ENCODE data around the gene OPRL1.
"Not testable (repeated sequence)": the region's sequence is repeated elsewhere in the genome, so short reads cannot be mapped to it uniquely, and the experiment has no call there.

Gene OPRL1

DNA sequence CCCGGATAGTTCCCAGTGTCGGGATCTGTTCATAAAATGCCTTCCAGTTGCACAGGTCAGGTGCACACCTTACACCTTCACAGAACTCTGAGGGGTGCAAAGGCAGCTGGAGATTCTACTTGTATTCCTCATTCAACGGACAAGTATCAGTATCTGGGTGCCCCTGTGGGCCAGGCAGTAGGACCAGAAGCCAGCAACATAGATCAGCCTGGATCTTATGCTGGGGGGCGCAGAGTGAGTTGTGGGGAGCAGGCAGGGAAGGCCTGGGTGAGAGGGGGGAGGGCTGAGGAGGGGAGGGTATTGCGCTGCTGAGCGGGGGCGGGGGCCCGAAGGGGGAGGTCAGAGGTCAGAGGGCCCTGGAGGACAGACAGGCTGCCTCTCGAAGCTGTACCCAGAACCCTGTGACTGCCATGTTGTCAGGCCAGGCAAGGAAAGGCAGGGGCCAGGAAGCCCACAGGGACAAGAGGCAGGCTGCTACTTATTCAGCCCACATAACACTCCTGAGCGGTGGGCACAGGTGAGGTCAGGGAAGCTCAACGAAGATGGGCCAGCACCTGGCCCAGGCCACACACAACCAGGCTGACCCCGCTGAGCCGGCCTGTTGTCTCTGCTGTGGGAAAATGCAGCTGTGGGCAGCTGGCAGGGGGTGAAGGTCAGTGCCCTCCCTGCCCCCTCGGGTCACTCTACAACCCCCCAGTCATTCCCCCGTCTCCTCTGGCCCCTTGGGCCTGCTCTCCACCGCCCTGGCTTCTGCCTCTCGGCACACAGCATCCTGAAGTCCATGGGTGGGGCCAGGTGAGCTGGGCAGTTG, 1.1 kb downstream of the OPRL1 start:
- Mint-ChIP-seq H3K27ac (no peak overlapping the region), H3K9me3 (ENCODE audit: low read depth) (no peaks in the 10 kb centered on the region), H3K4me3 (peak overlapping the region; percentile 76), H3K27me3 (no peaks in the 10 kb centered on the region), H3K36me3 (no peaks in the 10 kb centered on the region), H3K4me1 (ENCODE audit: low read depth) (peaks cover 35% of the 10 kb centered on the region)

DNA sequence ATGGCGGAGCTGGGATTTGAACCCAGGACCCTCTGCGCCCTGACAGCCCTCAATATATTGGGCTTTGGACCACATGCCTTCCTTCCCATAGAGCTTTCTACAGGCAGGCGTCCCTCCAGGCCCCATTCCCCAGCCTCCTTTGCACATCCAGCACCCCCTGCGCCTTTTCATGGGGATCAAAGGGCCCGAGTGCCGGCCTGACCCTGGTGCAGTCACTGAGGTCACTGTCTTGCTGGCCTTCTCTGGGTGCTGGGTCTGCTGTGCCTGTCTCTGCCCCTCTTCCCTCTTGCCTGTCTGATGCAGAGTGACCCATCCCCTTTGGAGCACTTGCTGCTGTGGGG, 1.7 kb downstream of the OPRL1 start:
- H3K9me3 Mint-ChIP-seq (ENCODE audit: low read depth) = no peaks in the 10 kb centered on the region
- peak overlapping the region; percentile 63 for H3K4me3 Mint-ChIP-seq
- H3K27ac Mint-ChIP-seq = no peak overlapping the region
- H3K36me3 Mint-ChIP-seq = no peaks in the 10 kb centered on the region
- H3K27me3 Mint-ChIP-seq = no peaks in the 10 kb centered on the region
- H3K4me1 Mint-ChIP-seq (ENCODE audit: low read depth) = peaks cover 35% of the 10 kb centered on the region

DNA sequence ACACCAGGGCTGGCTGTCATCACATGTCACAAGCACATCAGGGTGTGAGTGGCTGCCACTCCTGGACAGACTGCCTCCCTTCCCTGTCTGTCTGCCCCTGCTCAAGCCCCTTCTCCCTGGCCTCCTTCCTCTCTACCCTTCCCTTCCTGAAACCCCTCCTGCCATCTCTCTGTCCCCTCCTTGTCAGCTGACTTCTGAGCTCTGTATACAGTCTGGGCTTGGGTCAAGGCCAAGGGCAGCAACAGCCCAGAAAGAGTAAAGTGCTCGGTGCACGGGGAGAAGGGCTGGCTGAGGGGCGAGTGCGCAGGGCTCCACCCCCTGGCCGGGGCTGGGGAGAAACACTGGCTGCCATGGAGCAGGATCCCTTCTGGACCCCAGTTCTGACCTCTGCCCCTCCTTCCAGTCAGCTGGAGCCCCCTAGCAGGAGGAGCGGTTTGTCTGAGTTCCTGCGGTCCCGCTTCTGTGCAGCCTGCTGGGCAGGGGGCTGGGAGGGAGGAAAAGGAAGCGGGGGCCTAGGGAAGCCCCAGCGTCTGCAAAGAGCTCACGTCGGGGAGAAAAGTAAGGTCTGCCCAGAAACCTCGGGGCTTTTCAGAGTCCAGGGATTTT, 2.3 kb downstream of the OPRL1 start:
- H3K4me1 Mint-ChIP-seq (ENCODE audit: low read depth) = peaks cover 34% of the 10 kb centered on the region
- no peaks in the 10 kb centered on the region for H3K27me3 Mint-ChIP-seq
- no peaks in the 10 kb centered on the region for H3K36me3 Mint-ChIP-seq
- H3K9me3 Mint-ChIP-seq (ENCODE audit: low read depth) = no peaks in the 10 kb centered on the region
- peak overlapping the region; percentile 68 for H3K4me3 Mint-ChIP-seq
- H3K27ac Mint-ChIP-seq = no peak overlapping the region

DNA sequence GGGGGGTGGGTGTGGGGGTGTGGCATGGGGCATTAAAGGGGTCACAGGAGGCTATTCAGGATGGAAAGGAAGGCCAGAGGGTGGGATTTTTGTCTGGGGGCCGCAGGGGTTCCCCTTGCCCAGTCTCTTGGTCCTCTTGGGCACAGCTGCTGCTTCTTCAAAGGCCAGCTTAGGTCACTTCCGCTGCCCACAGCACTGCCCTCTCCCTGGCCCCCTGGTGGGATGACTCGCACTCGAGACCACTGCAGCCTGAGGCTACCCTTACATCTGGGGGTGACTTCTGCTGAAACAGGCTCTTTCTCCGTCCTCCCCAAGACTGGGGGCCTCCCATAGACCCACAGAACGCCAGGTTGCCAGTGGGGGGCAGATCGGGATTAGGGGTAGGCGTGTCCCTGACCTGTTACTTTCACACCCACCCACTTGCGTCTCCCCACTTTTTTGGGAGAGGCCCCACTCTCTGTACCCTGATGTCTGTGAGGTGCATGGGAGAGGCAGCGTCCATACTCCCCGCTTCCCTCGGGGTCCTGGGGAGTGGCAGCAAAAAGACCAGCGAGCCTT, 3.0 kb downstream of the OPRL1 start:
- no peaks in the 10 kb centered on the region for H3K36me3 Mint-ChIP-seq
- H3K4me3 Mint-ChIP-seq = peak overlapping the region; percentile 78
- H3K27me3 Mint-ChIP-seq = no peaks in the 10 kb centered on the region
- no peaks in the 10 kb centered on the region for H3K9me3 Mint-ChIP-seq (ENCODE audit: low read depth)
- H3K4me1 Mint-ChIP-seq (ENCODE audit: low read depth) = peaks cover 30% of the 10 kb centered on the region
- no peak overlapping the region for H3K27ac Mint-ChIP-seq

DNA sequence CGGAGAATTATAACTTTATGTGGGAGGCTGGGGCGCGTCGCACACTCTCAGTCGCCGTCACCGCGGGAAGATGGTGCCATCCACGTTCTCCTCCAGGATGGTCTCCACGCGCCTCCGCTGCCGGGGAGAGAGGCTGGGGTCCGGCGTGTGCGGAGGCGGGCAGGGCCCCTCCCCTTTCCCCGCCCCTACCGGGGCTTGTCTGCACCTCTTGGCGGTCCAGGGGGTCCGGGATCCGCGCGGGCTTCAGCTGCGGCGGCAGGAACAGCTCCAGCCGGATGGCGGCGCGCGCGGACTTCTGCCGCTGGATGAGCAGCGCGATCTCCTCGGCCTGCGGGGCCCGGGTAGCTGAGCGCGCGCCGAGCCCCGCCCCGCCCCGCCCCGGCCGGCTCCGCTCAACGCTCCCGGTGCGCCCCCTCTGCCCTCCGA, 3.5 kb downstream of the OPRL1 start:
- Mint-ChIP-seq H3K4me1 (ENCODE audit: low read depth) (peaks cover 29% of the 10 kb centered on the region), H3K9me3 (ENCODE audit: low read depth) (no peaks in the 10 kb centered on the region), H3K36me3 (no peaks in the 10 kb centered on the region), H3K27ac (no peak overlapping the region), H3K4me3 (peak overlapping the region; percentile 78), H3K27me3 (no peaks in the 10 kb centered on the region)

DNA sequence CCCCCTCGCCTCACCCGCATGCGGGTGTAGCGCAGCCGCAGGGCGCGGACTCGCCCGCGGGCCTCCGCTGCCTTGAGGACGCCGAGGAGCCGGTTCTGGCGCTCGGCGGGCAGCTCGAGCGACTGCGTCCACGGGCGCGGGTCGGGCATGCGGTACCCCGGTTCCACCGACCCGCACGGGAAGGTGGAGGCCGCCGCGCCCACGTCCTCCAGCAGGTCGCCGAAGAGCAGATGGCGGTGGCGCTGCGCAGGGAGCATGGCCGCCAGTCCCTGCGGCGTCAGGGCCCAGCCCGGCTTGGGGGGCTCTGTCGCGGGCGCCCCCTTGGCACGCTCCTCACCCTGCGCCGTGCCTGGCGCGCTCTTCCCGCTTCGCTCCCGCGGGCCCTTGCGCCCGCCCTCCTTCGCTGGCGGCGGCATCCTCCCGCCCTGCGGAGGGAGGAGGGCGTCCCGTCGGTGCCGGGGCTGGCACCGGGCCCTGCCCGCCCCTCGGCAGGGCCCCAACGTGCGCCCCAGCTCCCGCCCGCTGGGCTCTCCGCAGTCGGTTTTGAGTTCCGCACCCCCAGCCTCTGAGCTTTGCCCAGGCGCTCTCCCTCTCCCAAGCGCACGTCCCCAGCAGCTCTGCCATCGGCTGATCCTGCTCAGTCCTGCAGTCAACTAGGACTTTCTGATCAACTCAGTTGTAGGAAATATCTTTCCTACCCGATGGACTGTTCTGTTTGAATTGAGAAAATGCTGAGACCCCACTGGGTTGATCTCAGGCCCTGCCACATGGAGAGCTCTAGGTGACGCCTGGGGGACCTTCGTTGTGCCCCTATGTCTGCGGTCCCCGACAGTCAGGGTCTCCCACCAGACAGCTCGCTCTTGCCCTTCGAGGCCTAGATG, 4.2 kb downstream of the OPRL1 start, which contains the start of gene LKAAEAR1:
LKAAEAR1 (minus strand) TSS at position 595 of the 881 bp plus-strand sequence; CDS start at position 416, 179 bp downstream.
- peak within 1 kb of the TSS; percentile 70 for H3K27ac Mint-ChIP-seq
- H3K27me3 Mint-ChIP-seq = no peaks in the 10 kb centered on the region
- no peaks in the 10 kb centered on the region for H3K9me3 Mint-ChIP-seq (ENCODE audit: low read depth)
- H3K4me3 Mint-ChIP-seq = peak within 1 kb of the TSS; percentile 91
- H3K36me3 Mint-ChIP-seq = no peaks in the 10 kb centered on the region
- H3K4me1 Mint-ChIP-seq (ENCODE audit: low read depth) = peaks cover 25% of the 10 kb centered on the region

DNA sequence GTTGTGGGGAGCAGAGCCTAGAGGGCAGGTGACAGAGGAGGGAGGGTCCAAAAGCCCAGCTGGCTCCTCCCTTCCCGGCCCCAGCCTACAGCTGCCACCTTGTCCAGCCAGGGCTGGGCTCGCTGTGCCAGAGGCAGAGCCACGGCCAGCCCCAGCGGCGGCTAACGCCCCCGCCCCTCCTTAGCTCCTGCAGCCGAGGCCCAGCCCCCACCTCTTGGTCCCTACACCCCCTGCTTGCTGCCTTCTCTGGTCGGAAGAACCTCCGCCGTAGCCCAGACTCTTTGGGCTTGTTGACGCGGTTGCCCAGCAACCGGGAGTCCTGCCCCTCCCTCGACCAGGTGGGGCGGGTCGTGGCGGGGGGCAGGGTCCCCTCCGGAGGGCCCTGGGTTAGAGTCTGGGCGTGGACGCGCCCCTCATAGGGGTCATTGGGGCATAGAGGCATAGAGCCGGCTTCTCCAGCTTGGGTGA, 4.8 kb downstream of the OPRL1 start:
- Mint-ChIP-seq H3K4me3 (peak overlapping the region; percentile 91), H3K9me3 (ENCODE audit: low read depth) (no peaks in the 10 kb centered on the region), H3K4me1 (ENCODE audit: low read depth) (peaks cover 23% of the 10 kb centered on the region), H3K27ac (no peak overlapping the region), H3K36me3 (no peaks in the 10 kb centered on the region), H3K27me3 (no peaks in the 10 kb centered on the region)

DNA sequence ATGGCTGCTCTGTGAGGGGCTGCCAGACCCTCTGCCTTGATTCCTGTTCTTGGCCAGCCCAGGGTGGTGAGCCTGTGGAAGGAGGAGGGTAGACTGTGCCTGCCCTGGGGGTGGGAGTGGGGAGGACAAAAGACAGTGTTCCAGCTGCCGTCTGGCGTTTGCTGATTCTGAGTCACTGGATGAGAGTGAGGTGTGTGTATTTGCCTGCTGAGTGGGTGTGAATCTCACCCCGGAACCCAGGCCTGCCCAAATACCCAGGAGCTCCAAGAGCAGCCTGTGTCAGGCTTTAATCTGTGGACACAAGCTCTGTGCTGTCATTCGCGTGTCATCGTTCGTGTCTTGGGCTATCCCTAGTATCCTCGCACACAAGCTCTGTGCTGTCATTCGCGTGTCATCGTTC, 6.9 kb downstream of the OPRL1 start:
- Mint-ChIP-seq H3K9me3 (ENCODE audit: low read depth) (no peaks in the 10 kb centered on the region), H3K27me3 (no peaks in the 10 kb centered on the region), H3K27ac (no peak overlapping the region), H3K4me3 (no peak overlapping the region), H3K4me1 (ENCODE audit: low read depth) (peaks cover 17% of the 10 kb centered on the region), H3K36me3 (no peaks in the 10 kb centered on the region)

DNA sequence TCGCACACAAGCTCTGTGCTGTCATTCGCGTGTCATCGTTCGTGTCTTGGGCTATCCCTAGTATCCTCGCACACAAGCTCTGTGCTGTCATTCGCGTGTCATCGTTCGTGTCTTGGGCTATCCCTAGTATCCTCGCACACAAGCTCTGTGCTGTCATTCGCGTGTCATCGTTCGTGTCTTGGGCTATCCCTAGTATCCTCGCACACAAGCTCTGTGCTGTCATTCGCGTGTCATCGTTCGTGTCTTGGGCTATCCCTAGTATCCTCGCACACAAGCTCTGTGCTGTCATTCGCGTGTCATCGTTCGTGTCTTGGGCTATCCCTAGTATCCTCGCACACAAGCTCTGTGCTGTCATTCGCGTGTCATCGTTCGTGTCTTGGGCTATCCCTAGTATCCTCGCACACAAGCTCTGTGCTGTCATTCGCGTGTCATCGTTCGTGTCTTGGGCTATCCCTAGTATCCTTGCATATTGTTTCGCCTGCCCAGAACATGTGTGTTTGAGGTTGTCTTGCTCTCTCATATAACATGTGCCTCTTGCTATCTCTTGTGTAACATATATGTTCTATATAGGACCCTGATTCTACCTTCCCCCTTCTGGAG, 7.4 kb downstream of the OPRL1 start:
- H3K27me3 Mint-ChIP-seq; H3K27ac Mint-ChIP-seq; H3K4me3 Mint-ChIP-seq; H3K9me3 Mint-ChIP-seq (ENCODE audit: low read depth); H3K36me3 Mint-ChIP-seq: not testable (repeated sequence)
- peaks cover 14% of the 10 kb centered on the region for H3K4me1 Mint-ChIP-seq (ENCODE audit: low read depth)

DNA sequence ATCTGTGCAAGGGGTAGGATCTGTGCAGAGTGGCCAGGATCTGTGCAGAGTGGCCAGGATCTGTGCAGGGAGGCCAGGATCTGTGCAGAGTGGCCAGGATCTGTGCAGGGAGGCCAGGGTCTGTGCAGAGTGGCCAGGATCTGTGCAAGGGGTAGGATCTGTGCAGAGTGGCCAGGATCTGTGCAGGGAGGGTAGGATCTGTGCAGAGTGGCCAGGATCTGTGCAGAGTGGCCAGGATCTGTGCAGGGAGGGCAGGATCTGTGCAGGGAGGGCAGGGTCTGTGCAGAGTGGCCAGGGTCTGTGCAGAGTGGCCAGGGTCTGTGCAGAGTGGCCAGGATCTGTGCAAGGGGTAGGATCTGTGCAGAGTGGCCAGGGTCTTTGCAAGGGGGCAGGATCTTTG, 8.7 kb downstream of the OPRL1 start:
- H3K9me3 Mint-ChIP-seq (ENCODE audit: low read depth); H3K36me3 Mint-ChIP-seq; H3K27me3 Mint-ChIP-seq; H3K4me3 Mint-ChIP-seq; H3K4me1 Mint-ChIP-seq (ENCODE audit: low read depth); H3K27ac Mint-ChIP-seq: not testable (repeated sequence)

DNA sequence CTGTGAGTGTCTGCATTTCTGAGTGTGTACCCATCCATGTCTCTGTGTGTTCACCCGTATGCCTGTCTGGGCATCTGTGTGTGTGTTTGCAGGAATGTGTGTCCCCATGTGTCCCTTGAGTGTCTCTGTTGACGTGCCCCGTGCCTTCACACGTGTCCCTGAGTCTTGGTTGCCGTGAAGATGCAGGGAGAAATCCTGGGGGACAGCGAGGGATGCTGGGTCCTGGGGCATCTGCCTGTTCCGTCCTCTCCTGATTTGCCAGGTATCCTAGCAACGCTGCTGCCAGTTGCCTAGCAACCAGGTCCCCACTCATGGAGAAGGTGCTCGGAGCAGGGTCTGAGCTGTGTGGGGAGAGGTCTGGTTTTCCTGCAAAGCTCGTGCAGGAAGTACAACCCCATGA, 10.3 kb downstream of the OPRL1 start:
- H3K9me3 Mint-ChIP-seq (ENCODE audit: low read depth) = no peaks in the 10 kb centered on the region
- H3K27ac Mint-ChIP-seq = no peak overlapping the region
- no peaks in the 10 kb centered on the region for H3K36me3 Mint-ChIP-seq
- no peaks in the 10 kb centered on the region for H3K27me3 Mint-ChIP-seq
- peaks cover 2% of the 10 kb centered on the region for H3K4me1 Mint-ChIP-seq (ENCODE audit: low read depth)
- H3K4me3 Mint-ChIP-seq = no peak overlapping the region

DNA sequence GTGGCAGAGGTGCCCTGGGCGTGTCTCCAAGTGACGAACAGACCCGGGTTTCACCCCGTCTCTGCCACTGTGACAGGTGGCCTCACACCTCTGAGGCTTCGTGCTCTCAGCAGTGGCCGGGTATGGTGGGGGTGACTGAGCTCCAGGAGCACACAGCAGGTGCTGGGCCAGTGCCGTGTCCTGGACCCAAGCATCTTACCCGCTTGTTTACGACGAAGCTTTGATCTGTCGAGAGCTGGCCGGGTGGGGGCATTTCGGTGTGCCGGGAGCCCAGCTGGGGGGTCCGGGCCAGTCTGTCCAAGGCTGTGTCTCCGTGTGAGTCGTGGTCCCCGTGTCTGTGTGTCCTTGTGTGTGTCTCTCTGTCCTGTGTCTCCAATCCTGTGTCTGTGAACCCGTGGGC, 11.5 kb downstream of the OPRL1 start:
- Mint-ChIP-seq H3K4me3 (no peak overlapping the region), H3K36me3 (no peaks in the 10 kb centered on the region), H3K27me3 (no peaks in the 10 kb centered on the region), H3K9me3 (ENCODE audit: low read depth) (no peaks in the 10 kb centered on the region), H3K27ac (no peak overlapping the region), H3K4me1 (ENCODE audit: low read depth) (peaks cover 2% of the 10 kb centered on the region)

DNA sequence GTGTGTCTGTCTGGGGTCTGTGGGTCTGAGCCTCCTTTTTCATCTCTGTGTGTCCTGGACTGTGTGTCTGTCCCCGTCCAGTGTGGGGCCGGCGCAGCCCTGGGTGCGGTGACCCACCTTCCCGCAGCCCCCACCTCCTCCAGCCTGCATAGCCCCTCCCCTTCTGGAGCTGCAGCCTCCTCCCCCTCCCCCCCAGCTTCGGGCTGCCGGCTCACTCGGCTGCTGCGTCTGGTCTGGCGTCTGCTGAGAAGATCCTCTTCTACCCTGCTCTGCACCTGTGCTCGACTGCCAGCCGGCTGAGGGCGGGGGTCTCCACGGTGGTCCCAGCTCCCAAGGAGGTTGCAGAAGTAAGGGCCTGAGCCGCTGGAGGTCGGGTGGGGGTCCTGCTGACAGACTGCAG, 11.9 kb downstream of the OPRL1 start:
- Mint-ChIP-seq H3K9me3 (ENCODE audit: low read depth) (peaks cover 2% of the 10 kb centered on the region), H3K36me3 (peaks cover 4% of the 10 kb centered on the region), H3K4me1 (ENCODE audit: low read depth) (peaks cover 2% of the 10 kb centered on the region), H3K4me3 (no peak overlapping the region), H3K27ac (no peak overlapping the region), H3K27me3 (no peaks in the 10 kb centered on the region)

DNA sequence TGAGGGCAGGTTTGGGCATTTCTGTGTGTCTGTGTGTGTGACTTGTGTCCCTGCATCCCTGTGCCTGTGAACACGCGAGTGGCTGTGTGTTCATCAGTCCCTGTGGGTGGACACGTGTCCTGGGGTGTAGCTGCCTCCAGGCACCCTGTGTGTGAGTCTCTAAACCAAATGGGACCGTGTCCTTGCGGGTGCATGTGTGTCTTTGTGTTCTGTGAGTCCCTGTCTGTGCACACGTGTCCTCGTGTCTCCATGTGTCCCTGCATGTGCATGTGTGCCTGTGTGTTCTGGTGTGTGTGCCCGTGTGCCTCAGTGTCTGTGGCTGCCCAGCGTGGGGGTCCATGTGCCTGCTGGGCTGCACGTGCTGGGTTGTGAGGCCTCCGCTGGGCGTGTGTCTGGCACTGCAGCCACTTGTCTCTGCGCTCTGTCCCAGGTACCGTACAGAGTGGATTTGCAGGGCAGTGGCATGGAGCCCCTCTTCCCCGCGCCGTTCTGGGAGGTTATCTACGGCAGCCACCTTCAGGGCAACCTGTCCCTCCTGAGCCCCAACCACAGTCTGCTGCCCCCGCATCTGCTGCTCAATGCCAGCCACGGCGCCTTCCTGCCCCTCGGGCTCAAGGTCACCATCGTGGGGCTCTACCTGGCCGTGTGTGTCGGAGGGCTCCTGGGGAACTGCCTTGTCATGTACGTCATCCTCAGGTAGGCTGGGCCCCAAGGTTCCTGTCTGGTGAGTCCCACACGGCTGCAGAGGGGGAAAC, 12.6 kb downstream of the OPRL1 start:
- Mint-ChIP-seq H3K27me3 (no peaks in the 10 kb centered on the region), H3K4me1 (ENCODE audit: low read depth) (peaks cover 2% of the 10 kb centered on the region), H3K36me3 (peaks cover 6% of the 10 kb centered on the region), H3K4me3 (no peak overlapping the region), H3K9me3 (ENCODE audit: low read depth) (peaks cover 5% of the 10 kb centered on the region), H3K27ac (no peak overlapping the region)
